Endometrium (tissue), 2 donors: ENCODE results near the gene RMND5B.
"Not testable (repeated sequence)": the region's sequence is repeated elsewhere in the genome, so short reads cannot be mapped to it uniquely, and the experiment has no call there.

Experiments used
- FAIRE-seq: peaks from 2 replicates; lab custom pipeline; 2012; peaks lifted over from hg19 to GRCh38; lab: Jason Lieb, UNC
- donor health status: control.
- donor health status: control.

Gene RMND5B, protein sequence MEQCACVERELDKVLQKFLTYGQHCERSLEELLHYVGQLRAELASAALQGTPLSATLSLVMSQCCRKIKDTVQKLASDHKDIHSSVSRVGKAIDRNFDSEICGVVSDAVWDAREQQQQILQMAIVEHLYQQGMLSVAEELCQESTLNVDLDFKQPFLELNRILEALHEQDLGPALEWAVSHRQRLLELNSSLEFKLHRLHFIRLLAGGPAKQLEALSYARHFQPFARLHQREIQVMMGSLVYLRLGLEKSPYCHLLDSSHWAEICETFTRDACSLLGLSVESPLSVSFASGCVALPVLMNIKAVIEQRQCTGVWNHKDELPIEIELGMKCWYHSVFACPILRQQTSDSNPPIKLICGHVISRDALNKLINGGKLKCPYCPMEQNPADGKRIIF

DNA sequence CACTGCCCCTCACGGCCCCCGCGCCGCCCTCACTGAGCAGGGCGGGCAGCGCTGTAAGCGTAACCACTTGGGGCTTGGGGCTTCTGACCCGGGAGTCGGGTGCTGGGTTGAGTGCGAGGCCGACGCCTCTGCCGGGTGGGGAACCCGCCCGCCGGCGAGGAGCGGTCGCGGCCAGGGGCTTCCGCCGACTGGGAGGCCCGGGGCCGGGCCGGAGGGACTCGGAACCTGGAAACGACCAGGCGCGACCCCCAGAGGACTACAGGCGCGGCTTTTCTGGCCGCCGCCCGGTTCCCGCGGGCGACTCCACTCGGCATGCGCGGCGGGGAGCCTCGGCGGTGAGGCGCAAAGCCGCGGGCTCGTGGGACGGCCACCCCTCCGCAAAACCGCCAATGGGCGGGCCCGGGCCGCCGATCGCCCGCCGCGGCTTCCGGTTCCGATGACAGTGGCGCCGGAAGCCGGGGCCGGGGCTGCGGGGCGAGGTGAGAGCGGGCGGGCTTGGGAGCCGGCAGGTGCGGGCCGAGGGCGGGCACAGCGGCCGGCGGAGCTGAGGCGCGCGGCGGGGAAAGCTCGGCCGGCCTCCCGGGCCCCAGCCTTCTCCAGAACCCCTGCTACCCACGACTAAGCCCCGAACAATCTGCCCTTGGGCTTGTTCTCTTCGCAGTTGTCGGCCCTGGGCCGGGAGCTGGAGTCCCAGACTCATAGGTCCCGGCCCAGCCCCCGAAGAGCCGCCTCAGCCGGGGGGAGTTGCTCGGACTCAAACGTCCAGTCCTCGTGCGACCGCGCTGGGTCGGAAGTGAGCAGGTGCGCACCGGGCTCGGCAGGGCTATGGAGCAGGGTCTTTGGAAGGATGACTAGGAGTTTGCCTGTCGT lies at the start of gene RMND5B:
Gene RMND5B (plus strand): TSS at position 439 of the 870 bp plus-strand sequence. CDS start 7,106 bp downstream, outside the sequence.
- FAIRE-seq = no peak

DNA sequence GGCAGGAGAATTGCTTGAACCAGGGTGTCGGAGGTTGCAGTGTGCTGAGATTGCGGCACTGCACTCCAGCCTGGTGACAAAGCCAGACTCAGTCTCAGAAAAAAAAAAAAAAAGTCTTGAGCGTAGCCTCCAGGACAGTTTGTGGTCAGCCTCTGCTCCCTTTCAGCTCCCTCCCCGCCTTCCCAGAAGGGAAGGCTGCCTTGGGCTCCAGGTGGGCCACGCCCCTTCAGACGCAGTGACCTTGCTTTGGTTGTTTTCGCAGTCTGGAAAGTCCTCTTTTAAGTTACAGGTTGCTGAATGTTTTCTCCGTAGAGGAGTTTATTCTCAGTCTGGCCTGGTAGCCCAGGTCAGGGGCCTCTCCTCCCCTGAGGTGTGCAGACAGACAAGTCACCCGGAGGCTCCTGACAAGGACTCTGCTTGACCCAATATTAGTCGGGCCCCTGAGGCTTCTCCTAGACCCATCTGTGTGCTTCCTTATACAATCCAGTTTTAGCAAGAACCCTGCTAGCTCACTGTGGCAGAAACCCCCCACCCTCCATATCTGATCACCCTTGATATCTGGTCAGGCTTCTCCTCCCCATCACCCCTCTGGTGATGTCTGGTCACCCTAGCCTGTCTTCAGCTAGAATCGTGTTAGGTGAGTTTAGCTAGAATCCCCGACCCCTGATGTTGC lies 49.1 kb upstream of the RMND5B start:
- no peak for FAIRE-seq

DNA sequence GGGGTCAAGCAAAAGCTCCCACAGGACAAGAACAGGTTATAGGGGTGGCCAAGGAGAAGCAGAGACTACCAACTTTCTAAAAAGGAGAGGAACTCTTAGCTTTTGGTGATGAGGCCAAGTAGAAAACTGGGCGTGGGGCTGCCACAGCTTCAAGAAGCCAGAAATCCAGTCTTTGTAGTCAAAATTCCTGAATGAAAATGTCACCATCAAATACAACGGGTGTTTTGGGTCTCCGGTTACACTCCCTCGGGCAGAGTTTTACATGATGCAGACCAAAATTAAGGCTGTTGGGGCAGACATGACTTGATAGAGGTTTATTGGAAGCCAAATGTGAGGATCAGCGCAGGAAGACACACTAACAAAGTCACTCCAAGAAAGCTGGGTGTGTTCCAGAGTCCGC lies 46.9 kb upstream of the RMND5B start:
- no peak for FAIRE-seq

DNA sequence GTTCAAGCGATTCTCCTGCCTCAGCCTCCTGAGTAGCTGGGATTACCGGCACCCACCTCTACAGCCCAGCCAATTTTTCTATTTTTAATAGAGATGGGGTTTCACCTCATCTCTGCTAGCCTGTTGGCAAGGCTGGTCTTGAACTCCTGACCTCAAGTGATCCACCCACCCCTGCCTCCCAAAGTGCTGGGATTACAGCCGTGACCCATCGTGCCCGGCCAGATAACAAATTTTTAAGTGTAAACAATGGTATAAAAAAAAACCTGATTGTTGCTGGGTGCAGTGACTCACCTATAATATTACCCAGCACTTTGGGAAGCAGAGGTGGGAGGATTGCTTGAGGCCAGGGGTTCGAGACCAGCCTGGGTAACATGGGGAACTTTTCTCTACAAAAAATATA lies 45.5 kb upstream of the RMND5B start:
- FAIRE-seq = no peak

DNA sequence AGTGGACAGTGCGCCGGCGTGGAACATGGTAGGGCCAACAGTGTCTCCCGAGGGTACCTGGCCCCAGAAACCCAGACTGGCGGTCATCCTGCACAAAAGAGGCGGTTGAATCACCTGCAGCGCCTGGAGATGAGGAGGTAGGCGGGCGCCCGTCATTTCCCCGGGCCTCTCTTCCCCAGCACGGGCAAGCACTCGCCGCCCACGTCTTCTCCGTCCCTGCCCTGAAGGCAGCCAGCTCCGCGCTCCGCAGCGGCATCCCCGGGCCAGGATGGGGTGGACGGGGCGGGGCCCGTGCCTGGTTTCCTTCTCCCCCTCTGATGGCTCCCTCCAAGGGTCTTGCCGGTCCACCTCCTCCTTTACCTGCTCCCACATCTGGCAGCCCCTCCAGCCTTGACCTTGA lies 44.5 kb upstream of the RMND5B start:
- FAIRE-seq = no peak

DNA sequence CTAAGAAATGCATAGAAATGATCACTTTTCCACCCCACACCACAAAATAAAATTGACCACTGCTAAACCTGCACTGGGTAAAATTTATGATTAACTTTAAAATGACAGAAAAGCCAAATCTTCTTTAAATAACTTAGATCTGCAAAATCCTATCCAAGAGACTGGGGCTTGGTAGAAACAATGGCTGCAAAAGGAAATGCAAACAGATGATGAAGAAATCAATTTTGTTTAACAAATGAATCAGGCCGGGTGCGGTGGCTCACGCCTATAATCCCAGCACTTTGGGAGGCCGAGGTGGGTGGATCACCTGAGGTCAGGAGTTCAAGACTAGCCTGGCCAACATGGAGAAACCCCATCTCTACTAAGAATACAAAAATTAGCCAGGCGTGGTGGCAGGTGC lies 43.6 kb upstream of the RMND5B start:
- not testable (repeated sequence) for FAIRE-seq

DNA sequence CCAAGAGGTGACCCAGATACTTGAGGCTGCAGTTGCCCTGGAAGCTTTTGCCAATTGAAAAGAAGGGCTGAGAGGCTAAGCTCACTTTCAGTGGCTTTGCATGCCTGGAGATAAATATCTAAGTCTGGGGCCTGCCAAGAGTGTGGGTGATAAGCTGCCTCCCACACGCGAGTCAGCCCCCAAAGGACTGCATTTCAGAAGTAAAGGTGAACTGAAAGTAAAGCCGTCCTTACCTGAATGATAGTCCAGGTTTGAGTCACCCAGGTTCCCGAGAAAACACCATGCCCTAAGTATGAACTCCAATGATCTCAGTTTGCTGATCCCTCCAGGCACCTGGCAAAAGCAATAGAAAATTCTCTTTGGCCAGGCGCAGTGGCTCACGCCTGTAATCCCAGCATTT lies 40.0 kb upstream of the RMND5B start:
- no peak for FAIRE-seq

DNA sequence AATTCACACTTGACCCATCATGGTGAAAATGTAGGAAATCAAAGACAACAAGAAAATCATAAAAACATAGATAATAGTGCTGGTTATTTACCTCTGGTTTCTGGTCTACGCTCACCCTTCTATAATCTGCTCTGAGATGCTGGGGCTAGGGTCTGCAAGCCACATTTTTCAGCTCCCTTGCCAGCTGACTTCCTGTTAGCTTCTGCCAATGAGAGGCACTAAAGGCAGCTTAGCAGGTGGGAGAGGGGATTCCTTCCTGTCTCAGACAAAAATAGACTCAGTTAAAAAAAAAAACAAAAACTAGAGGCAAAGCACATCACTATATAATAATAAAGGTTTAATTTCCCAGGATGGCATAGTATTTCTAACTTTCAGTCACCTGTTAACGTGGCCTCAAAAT lies 37.7 kb upstream of the RMND5B start:
- FAIRE-seq = no peak

DNA sequence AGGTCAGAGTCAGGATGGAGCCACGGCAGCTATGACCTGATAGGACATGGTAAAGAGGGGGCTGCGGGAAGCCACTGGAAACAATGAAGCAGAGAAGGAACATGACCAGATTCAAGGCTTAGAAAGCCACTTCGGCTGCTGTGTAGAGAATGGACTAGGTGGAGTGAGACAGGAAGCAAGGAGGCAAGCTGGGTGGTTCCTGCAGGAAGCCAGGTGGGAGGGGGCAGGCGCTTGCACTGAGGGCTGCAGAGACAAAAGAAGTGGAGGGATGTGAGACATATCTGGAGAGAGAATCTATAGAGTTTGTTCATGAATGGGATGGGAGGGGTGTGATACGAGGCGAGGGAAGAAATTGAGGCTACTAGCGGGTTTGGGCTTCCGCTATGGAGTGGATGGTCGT lies 36.5 kb upstream of the RMND5B start:
- no peak for FAIRE-seq

DNA sequence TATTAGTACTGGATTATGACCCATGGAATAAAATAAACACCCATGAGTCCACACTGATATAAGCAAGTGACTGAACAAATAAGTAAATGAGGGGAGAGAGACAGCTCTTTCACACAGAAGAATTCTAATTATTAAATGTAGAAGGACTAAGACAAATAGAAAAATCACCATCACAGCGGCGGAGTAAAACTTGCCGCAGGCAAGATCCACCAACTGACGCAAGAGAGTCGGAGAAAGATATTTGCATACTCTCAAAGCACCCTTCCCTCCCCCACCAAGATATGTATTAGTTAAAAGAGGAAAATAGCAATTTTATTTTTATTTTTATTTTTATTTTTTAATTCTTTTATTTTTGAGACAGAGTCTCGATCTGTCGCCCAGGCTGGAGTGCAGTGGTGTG lies 32.1 kb upstream of the RMND5B start:
- FAIRE-seq = no peak

DNA sequence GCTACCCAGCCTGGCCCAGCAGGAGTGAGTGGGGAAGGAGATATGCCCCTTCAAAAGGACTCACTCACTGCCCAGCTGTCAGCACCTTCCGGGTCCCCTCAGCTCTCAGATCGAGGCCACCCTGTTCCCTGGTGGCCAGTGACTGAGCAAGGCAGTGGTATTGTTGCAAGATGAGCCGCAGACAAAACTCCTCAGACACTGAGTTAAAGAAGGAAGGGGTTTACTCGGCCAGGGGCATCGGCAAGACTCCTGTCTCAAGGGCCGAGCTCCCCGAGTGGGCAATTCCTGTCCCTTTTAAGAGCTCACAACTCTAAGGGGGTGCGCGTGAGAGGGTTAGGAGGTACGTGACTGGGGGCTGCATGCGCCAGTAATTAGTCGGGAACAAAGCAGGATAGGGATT lies 27.2 kb upstream of the RMND5B start:
- FAIRE-seq = no peak

DNA sequence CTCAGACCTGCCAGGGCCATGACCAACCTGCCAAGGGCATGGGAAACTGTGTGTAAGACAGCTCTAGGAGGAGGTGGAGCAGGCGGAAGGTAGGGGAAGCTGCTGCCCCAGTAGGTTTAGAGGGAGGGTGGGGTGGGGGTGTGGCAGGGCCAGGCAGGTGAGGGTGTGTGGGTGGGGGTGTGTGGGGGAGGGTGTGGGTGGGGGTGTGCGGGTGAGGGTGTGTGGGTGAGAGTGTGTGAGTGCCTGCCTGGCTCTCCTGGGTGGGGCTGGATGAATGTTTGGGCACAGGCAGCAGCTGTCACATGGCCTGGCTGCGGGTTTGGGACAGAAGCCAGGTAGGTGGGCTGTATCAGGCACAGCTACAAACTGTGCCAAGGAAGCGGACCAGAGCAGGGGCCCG lies 26.3 kb upstream of the RMND5B start:
- FAIRE-seq = no peak

DNA sequence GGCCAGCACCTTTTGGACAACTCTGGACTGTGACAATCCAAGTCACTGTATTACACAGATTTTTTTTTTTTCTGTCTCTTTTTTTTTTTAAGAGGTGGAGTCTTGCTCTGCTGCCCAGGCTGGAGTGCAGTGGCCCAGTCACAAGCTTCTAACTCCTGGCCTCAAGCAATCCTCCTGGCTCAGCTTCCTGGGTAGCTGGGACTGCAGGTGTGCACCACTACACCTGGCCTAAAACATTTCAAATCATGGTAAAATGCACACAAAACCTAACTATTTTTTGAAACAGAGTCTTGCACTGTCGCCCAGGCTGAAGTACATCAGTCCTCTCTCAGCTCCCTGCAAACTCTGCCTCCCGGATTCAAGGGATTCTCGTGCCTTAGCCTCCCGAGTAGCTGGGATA lies 24.7 kb upstream of the RMND5B start:
- no peak for FAIRE-seq

DNA sequence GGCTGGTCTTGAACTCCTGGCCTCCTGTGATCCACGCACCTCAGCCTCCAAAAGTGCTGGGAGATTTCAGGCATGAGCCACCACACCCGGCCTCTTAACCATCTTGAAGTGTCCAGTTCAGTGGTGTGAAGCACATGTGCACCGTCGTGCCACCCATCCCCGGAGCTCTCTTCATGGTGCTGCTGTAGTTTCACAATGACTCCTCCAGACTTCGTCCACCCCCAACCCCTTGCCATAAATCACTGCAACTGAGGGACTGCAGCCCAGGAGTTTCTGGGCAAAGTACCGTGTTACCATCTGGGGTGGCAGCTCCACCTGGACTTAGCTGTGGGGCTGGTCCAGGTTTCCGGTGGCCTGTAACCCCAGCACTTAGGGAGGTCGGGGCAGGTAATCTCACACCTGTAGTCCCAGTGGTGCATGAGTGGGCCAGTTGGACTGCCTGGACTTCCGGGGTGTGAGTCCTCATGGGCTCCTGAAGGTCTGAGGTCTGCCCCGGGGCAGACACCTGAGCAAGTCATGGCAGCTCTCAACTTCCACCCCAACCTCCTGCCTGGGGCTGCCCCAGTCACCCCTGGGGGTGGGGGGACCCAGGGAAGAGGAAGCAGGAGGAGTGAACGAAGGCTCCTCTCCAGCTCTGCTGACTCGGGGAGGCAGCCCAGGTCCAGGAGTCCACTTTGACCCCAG lies 24.1 kb upstream of the RMND5B start:
- FAIRE-seq = no peak

DNA sequence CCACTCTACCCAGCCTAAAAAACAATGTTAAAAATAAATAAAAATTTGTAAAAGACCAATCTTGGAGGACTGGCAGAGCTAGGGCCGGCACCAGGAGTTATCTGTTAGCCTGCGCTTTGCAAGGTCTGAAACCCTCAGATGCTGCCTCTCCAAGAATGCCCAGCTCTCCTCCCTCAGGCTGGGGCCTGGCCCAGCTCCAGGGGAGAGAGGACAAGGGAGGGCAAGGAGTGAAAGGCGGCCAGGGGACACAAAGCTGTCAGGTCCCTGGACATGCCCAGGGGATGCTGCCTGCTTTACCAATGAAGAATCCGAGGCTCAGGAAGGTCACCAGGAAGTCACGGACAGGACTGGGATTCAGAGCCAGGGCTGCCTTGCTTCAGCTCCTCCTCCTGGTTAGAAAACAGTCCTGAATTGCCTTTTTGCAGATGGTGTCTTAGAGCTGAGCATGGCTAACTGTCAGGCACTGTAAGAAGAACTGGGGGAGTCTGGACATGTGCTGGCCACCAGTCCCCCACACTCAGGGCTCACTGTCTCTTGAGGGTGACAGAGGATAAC lies 23.0 kb upstream of the RMND5B start:
- FAIRE-seq = no peak

DNA sequence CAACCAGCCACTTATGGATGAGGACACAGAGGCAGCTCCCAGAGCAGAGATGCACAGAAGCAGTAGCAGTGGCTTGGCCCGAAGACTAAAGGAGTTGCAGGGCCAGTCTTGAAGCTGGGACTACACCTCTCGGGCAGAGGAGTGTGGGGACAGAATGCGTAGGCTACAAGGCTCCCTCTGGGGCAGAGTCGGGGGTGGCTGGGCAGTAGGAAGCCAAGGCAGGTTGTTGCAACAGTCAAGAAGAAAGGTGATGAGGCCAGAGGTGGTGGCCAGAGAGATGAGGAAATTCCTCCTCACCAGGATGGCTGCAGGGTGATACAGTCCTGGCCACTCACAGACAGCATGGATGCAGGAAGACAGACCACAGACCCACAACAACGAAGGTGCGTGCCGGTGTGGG lies 22.4 kb upstream of the RMND5B start:
- no peak for FAIRE-seq

DNA sequence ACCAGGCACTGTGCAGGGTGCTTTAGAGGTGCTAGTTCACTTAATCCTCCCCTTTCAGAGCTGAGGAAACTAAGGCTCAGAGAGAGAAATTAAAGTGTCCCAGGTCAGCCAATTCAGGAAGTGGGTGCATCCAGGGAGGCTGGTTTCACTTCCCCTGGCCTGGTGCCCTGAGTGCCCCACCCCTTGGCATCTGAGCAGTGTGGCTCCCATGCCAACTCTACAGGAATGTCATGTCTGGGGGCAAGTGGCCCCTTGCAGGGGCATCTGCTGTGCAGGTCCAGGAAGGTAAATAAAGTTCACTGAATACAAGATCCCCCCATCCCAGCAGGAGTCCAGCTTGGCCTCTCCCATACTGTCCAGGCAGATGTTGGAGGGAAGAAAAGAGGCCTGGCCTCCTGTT lies 21.8 kb upstream of the RMND5B start:
- FAIRE-seq = no peak

DNA sequence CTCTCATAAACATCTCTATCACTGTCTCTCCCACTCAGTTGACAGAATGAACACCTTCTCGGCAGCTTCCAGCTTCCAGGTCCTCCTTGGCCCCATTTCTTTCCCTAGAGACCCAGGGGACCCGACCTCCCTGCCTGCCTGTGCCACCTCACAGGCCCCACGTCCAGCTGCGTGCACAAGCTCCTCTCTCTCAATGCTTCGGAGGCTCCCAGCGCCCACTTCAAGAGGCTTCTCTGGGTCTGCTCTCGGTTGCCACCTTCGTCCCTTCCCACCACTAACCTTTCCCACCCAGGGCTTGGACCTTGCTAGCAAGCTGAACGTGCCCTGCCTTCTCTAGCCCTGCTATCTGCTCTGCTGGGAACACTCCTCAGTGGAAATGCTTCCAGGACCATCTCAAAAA lies 20.3 kb upstream of the RMND5B start:
- no peak for FAIRE-seq

DNA sequence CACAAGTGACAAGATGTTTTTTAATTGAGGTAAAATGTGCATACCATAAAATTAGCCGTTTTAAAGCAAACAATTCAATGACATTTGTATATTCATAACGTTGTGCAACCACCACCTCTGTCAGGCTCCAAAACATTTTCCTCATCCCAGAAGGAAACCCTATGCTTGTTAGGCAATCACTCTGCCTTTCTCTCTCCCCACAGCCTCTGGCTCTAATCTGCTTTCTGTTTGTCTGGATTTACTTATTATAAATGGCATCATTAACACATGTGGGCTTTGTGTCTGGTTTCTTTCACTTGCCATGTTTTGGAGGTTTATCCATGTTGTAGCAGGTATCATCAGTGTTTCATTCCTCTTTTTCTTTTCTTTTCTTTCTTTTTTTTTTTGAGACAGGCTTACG lies 18.9 kb upstream of the RMND5B start:
- FAIRE-seq = no peak

DNA sequence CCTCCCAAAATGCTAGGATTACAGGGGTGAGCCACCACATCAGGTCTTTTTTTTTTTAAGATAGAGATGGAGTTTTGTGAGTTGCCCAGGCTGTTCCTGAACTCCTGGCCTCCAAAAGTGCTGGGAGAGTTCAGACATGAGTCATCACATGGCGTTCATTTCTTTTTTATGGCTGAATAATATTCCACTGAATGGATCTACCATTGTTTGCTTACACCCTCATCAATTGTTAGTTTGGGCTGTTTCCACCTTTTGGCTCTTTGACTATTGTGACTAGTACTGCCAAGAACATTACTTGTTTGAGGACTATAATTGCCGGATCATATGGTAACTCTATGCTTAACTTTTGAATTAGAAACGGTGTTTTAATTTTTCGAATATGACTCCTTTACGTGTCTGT lies 18.3 kb upstream of the RMND5B start:
- no peak for FAIRE-seq

DNA sequence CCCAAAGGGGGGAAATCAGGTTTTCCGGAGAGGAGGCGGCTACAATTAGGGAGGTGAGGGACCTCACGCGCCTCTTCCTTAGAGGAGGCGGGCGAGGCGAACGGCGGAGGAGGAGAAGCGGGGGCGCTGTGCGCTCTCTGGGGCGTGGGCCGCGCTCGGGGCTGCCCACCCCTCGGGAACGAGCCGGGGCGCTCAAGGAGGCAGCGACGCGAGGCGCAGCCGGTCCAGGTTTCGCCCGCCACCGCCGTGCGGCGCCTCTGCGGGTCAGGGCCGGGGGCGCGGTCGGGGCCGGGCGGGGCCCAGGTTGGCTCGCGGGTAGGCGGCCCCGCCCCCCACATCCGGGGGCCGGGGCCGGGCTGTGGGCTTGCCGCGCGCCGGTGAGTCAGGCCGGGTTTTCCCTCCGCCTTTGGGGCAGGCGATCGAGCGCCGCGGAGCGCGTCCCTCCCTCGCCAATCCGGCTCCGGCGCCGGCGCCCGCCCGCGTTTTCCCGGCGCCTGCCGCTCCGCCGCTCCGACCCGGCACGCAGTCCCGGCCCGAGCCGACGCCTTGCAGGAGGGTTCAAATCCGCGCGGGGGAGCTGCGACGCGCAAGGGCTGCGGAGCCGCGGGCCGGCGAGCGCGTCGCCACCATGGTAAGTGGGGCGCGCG lies 17.6 kb upstream of the RMND5B start, which contains the start of gene N4BP3:
Gene N4BP3 (plus strand): TSS at position 392 of the 647 bp plus-strand sequence. CDS start 6,052 bp downstream, outside the sequence.
- FAIRE-seq = no peak
